Liver (tissue), 9 donors: ENCODE measurements around the gene VEPH1. TPM values are rescaled to one million over a fixed set of nuclear protein-coding genes. Genes with fewer than 3 reads are reported as not detected.

Experiments used
- DNase-seq: peaks from one replicate; pipeline ENCODE4 v3.0.0-alpha.2; 2017; ENCODE audit warnings: low spot score
- H3K27ac ChIP-seq, 2 donors: one replicate each; pipeline ENCODE4 v1.7.0; 2013; ENCODE audit warnings: inconsistent platforms in 2 of 2, low read length in 2 of 2, control low read depth in 1 of 2, low read depth in 1 of 2, mild to moderate bottlenecking in 1 of 2
- H3K27me3 ChIP-seq, 4 donors: one replicate each; pipeline versions ENCODE4 v1.6.1 to v1.7.0; 2013; ENCODE audit warnings: low read length in 3 of 4, inconsistent platforms in 1 of 4, mild to moderate bottlenecking in 1 of 4, moderate library complexity in 1 of 4; ENCODE audit not compliant: control insufficient read depth in 4 of 4, insufficient read depth in 4 of 4
- H3K36me3 ChIP-seq, 4 donors: one replicate each; pipeline versions ENCODE4 v1.6.1 to v1.7.0; 2013; ENCODE audit warnings: low read length in 3 of 4, mild to moderate bottlenecking in 3 of 4, low read depth in 1 of 4, moderate library complexity in 1 of 4; ENCODE audit not compliant: control insufficient read depth in 4 of 4, insufficient read depth in 3 of 4
- H3K4me1 ChIP-seq, 4 donors: one replicate each; pipeline versions ENCODE4 v1.6.1 to v1.7.0; 2013; ENCODE audit warnings: low read length in 3 of 4, mild to moderate bottlenecking in 3 of 4, moderate library complexity in 1 of 4; ENCODE audit not compliant: control insufficient read depth in 4 of 4, insufficient read depth in 4 of 4
- H3K4me3 ChIP-seq, 3 donors: one replicate each; pipeline versions ENCODE4 v1.6.1 to v1.7.0; 2013; ENCODE audit warnings: low read length in 3 of 3, control low read depth in 1 of 3, low read depth in 1 of 3, mild to moderate bottlenecking in 1 of 3
- H3K9ac ChIP-seq, 2 donors: one replicate each; pipeline ENCODE4 v1.7.0; 2013; ENCODE audit warnings: low read length in 2 of 2, mild to moderate bottlenecking in 2 of 2, moderate library complexity in 2 of 2, control low read depth in 1 of 2, low read depth in 1 of 2
- H3K9me3 ChIP-seq, 4 donors: one replicate each; pipeline versions ENCODE4 v1.6.1 to v1.7.0; 2013; ENCODE audit warnings: low read length in 3 of 4; ENCODE audit not compliant: control insufficient read depth in 4 of 4
- ATF3 ChIP-seq: IDR thresholded peaks from 2 replicates; pipeline ENCODE4 v1.6.1; 2016; ENCODE audit warnings: antibody characterized with exemption
- EGR1 ChIP-seq, 2 donors: IDR thresholded peaks; 2 replicates each; pipeline ENCODE4 v1.6.1; 2016 to 2018; ENCODE audit warnings: antibody characterized with exemption in 2 of 2, low read depth in 2 of 2
- FOXA1 ChIP-seq: IDR thresholded peaks from 2 replicates; pipeline ENCODE4 v1.6.1; 2016; ENCODE audit warnings: antibody characterized with exemption
- FOXA2 ChIP-seq: IDR thresholded peaks from 2 replicates; pipeline ENCODE4 v1.6.1; 2016; ENCODE audit warnings: antibody characterized with exemption
- GABPA ChIP-seq, 2 donors: IDR thresholded peaks in 1 of 2; conservative IDR thresholded peaks in 1 of 2; 2 replicates each; pipeline ENCODE4 v1.6.1; 2016; ENCODE audit warnings: antibody characterized with exemption in 2 of 2, mild to moderate bottlenecking in 1 of 2, moderate library complexity in 1 of 2
- HNF4A ChIP-seq, 2 donors: conservative IDR thresholded peaks; 2 replicates each; pipeline ENCODE4 v1.6.1; 2016; ENCODE audit warnings: antibody characterized with exemption in 2 of 2, mild to moderate bottlenecking in 2 of 2
- HNF4G ChIP-seq: IDR thresholded peaks from 2 replicates; pipeline ENCODE4 v1.6.1; 2016; ENCODE audit warnings: antibody characterized with exemption
- JUND ChIP-seq, 2 donors: IDR thresholded peaks; 2 replicates each; pipeline ENCODE4 v1.6.1; 2016; ENCODE audit warnings: antibody characterized with exemption in 2 of 2
- MAX ChIP-seq: IDR thresholded peaks from 2 replicates; pipeline ENCODE4 v1.6.1; 2016; ENCODE audit warnings: antibody characterized with exemption
- NR2F2 ChIP-seq: IDR thresholded peaks from 2 replicates; pipeline ENCODE4 v1.6.1; 2016; ENCODE audit warnings: antibody characterized with exemption
- RAD21 ChIP-seq, 2 donors: IDR thresholded peaks; 2 replicates each; pipeline ENCODE4 v1.6.1; 2016; ENCODE audit warnings: antibody characterized with exemption in 2 of 2, mild to moderate bottlenecking in 2 of 2
- REST ChIP-seq: IDR thresholded peaks from 2 replicates; pipeline ENCODE4 v1.6.1; 2016; ENCODE audit warnings: antibody characterized with exemption, mild to moderate bottlenecking
- RXRA ChIP-seq, 2 donors: IDR thresholded peaks; 2 replicates each; pipeline ENCODE4 v1.6.1; 2017 to 2018; ENCODE audit warnings: antibody characterized with exemption in 2 of 2, mild to moderate bottlenecking in 1 of 2
- SP1 ChIP-seq: IDR thresholded peaks from 2 replicates; pipeline ENCODE4 v1.6.1; 2018; ENCODE audit warnings: antibody characterized with exemption, mild to moderate bottlenecking
- TAF1 ChIP-seq: conservative IDR thresholded peaks from 2 replicates; pipeline ENCODE4 v1.6.1; 2016; ENCODE audit warnings: antibody characterized with exemption, mild to moderate bottlenecking
- YY1 ChIP-seq: IDR thresholded peaks from 2 replicates; pipeline ENCODE4 v1.6.1; 2016; ENCODE audit warnings: antibody characterized with exemption, mild to moderate bottlenecking
- ZBTB33 ChIP-seq: IDR thresholded peaks from 2 replicates; pipeline ENCODE4 v1.6.1; 2016; ENCODE audit warnings: antibody characterized with exemption
- WGBS: extraction: QIAGEN DNeasy Blood & Tissue Kit; methylation state at CpG from one replicate; pipeline ENCODE4 v1.1.7; 2013; 5-methylcytosine and 5-hydroxymethylcytosine counted together
- polyA plus RNA-seq, 2 donors: library from polyadenylated mRNA; stranded (reverse) in 1 of 2; unstranded in 1 of 2; fragments of 200-250 nt in 1 of 2; fragments of >200 nt in 1 of 2; fragmentation: Nextera tagmentation in 1 of 2; extraction: Ambion mirVana in 1 of 2; gene quantifications; one replicate each; pipeline versions ENCODE4 v1.2.1 to v1.2.3, GENCODE V29; 2013 to 2015
- total RNA-seq, 2 donors: library from RNA; depleted of rRNA; stranded (reverse); fragments of >200 nt; gene quantifications; one replicate each; pipeline ENCODE4 v1.2.3, GENCODE V29; 2014
- TF ChIP-seq, protein P1 (sequence below): fragments of 150-350 bp; IDR thresholded peaks from 2 replicates; pipeline ENCODE4 v1.5.1; 2017; ENCODE audit warnings: improper control_type of control experiment, low read depth, low read length; ENCODE audit not compliant: missing input control
- donor health status: healthy.
- donor health status: healthy.
- donor health status: healthy.
- donor health status: healthy.
- donor health status: healthy.

Gene VEPH1
- total and polyA plus RNA-seq, 4 donors = 0.60 to 3.3 (median 1.2) TPM

- TF ChIP-seq TAF1 (no peak), ATF3 (no peak), JUND (IDR thresholded peaks at IDR 0.05) (no peak)
These were observed 127.8 kb downstream of the VEPH1 start (continued) for GRCh38 chr3:157375342-157375986.

DNA sequence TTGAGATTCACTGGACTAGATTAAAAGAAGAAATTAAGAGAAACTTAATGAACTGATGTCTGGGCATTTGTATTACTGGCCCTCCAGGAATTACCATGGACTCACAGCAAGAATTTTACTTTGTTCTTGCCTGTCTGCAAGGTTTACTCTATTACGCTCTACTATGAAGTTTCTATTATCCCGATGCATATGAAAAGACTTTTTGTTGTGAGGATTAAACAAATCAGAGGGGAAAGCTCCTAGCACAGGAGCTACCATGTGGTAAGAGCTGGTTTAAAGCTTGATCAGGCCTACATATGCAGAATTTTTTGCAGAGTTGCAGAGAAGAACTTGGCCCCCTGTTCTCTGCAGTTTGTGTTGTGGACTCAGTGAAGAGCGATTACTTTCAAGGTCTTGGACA lies 128.3 kb downstream of the VEPH1 start:
- 96% methylated on average over 3 of the region's 3 CpGs for WGBS
- H3K36me3 ChIP-seq = no peaks in the 10 kb centered on the region
- TF ChIP-seq FOXA2 (no peak), JUND (IDR thresholded peaks at IDR 0.05) (no peak), GABPA (IDR thresholded peaks at IDR 0.05 in 1 of 2, conservative IDR thresholded peaks at IDR 0.05 in 1 of 2) (no peak), HNF4G (no peak), ZBTB33 (no peak), RAD21 (IDR thresholded peaks at IDR 0.05) (no peak), NR2F2 (no peak), SP1 (no peak), REST (no peak), ATF3 (no peak), RXRA (IDR thresholded peaks at IDR 0.05) (no peak), HNF4A (conservative IDR thresholded peaks at IDR 0.05) (no peak), FOXA1 (no peak), MAX (no peak), YY1 (no peak), EGR1 (IDR thresholded peaks at IDR 0.05; ENCODE audit: low read depth in 2 of 2) (no peak)
- TF ChIP-seq, protein P1, sequence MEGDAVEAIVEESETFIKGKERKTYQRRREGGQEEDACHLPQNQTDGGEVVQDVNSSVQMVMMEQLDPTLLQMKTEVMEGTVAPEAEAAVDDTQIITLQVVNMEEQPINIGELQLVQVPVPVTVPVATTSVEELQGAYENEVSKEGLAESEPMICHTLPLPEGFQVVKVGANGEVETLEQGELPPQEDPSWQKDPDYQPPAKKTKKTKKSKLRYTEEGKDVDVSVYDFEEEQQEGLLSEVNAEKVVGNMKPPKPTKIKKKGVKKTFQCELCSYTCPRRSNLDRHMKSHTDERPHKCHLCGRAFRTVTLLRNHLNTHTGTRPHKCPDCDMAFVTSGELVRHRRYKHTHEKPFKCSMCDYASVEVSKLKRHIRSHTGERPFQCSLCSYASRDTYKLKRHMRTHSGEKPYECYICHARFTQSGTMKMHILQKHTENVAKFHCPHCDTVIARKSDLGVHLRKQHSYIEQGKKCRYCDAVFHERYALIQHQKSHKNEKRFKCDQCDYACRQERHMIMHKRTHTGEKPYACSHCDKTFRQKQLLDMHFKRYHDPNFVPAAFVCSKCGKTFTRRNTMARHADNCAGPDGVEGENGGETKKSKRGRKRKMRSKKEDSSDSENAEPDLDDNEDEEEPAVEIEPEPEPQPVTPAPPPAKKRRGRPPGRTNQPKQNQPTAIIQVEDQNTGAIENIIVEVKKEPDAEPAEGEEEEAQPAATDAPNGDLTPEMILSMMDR = no peak
- no peak overlapping the region for H3K4me3 ChIP-seq
- no peaks in the 10 kb centered on the region for H3K9me3 ChIP-seq
- no peak overlapping the region for H3K27ac ChIP-seq
- H3K4me1 ChIP-seq = peaks cover 0 to 3% (median under 1%) of the 10 kb centered on the region in 4 donors
- DNase-seq = no peak
- no peaks in the 10 kb centered on the region for H3K27me3 ChIP-seq
- no peak overlapping the region for H3K9ac ChIP-seq
